ENCODE measurements around the gene MRPL55. TPM values are rescaled to one million over a fixed set of nuclear protein-coding genes. Genes with fewer than 3 reads are reported as not detected.

Gene MRPL55
- polyA plus RNA-seq, 3 donors = 36.2 to 38.9 (median 37.8) TPM

- no peak for DNase-seq (ENCODE audit: low read depth in 3 of 3, low spot score in 2 of 3)
Measured at GRCh38 chr1:228148196-228148861, 39.2 kb upstream of the MRPL55 start.

- DNase-seq (ENCODE audit: low read depth in 3 of 3, low spot score in 2 of 3) = no peak
Measured at GRCh38 chr1:228147768-228148167, 38.7 kb upstream of the MRPL55 start.

- no peak for DNase-seq (ENCODE audit: low read depth in 3 of 3, low spot score in 2 of 3)
Measured at GRCh38 chr1:228147151-228147693, 38.1 kb upstream of the MRPL55 start.

GRCh38 chr1:228146417-228147150, 37.5 kb upstream of the MRPL55 start:
- DNase-seq (ENCODE audit: low read depth in 3 of 3, low spot score in 2 of 3) = no peak

- no peak for DNase-seq (ENCODE audit: low read depth in 3 of 3, low spot score in 2 of 3)
Measured at GRCh38 chr1:228145463-228146416, 36.6 kb upstream of the MRPL55 start.

GRCh38 chr1:228144993-228145343, 35.9 kb upstream of the MRPL55 start:
- DNase-seq (ENCODE audit: low read depth in 3 of 3, low spot score in 2 of 3) = no peak

GRCh38 chr1:228144193-228144992, 35.3 kb upstream of the MRPL55 start:
- no peak for DNase-seq (ENCODE audit: low read depth in 3 of 3, low spot score in 2 of 3)

GRCh38 chr1:228143480-228144192, 34.5 kb upstream of the MRPL55 start:
- no peak for DNase-seq (ENCODE audit: low read depth in 3 of 3, low spot score in 2 of 3)

- no peak for DNase-seq (ENCODE audit: low read depth in 3 of 3, low spot score in 2 of 3)
Measured at GRCh38 chr1:228142701-228143136, 33.6 kb upstream of the MRPL55 start.

- no peak for DNase-seq (ENCODE audit: low read depth in 3 of 3, low spot score in 2 of 3)
Measured at GRCh38 chr1:228142155-228142691, 33.1 kb upstream of the MRPL55 start.

- no peak for DNase-seq (ENCODE audit: low read depth in 3 of 3, low spot score in 2 of 3)
Measured at GRCh38 chr1:228141226-228142044, 32.3 kb upstream of the MRPL55 start.

GRCh38 chr1:228140724-228141225, 31.7 kb upstream of the MRPL55 start:
- DNase-seq (ENCODE audit: low read depth in 3 of 3, low spot score in 2 of 3) = no peak

GRCh38 chr1:228139931-228140723, 31.0 kb upstream of the MRPL55 start, which contains the start of gene GUK1:
GUK1 (plus strand) TSS chr1:228140279; CDS start chr1:228140303, 24 bp downstream.
- DNase-seq (ENCODE audit: low read depth in 3 of 3, low spot score in 2 of 3) = peak; percentile 86 to 96 (median 94)

GRCh38 chr1:228139406-228139930, 30.4 kb upstream of the MRPL55 start:
- DNase-seq (ENCODE audit: low read depth in 3 of 3, low spot score in 2 of 3) = no peak

- no peak for DNase-seq (ENCODE audit: low read depth in 3 of 3, low spot score in 2 of 3)
Measured at GRCh38 chr1:228136901-228137300, 27.8 kb upstream of the MRPL55 start.

- no peak for DNase-seq (ENCODE audit: low read depth in 3 of 3, low spot score in 2 of 3)
Measured at GRCh38 chr1:228134591-228134990, 25.5 kb upstream of the MRPL55 start.

- DNase-seq (ENCODE audit: low read depth in 3 of 3, low spot score in 2 of 3) = no peak
Measured at GRCh38 chr1:228131766-228132165, 22.7 kb upstream of the MRPL55 start.
